IPS-18c (cell line): ENCODE measurements around the gene RPLP1.

Source experiments
- H3K4me3 ChIP-seq: 2 replicates; pipeline ENCODE4 v1.7.0; 2013; ENCODE audit warnings: low read depth, mild to moderate bottlenecking, low read length, moderate library complexity; ENCODE audit not compliant: insufficient read depth
- H3K9me3 ChIP-seq: one replicate; pipeline ENCODE4 v1.6.1; 2013; ENCODE audit warnings: mild to moderate bottlenecking, low read length, moderate library complexity; ENCODE audit not compliant: control insufficient read depth, insufficient read depth

The RPLP1 gene

GRCh38 chr15:69479081-69479480 lies 26.5 kb downstream of the RPLP1 start:
- no peak overlapping the region for H3K4me3 ChIP-seq
- no peaks in the 10 kb centered on the region for H3K9me3 ChIP-seq

DNA sequence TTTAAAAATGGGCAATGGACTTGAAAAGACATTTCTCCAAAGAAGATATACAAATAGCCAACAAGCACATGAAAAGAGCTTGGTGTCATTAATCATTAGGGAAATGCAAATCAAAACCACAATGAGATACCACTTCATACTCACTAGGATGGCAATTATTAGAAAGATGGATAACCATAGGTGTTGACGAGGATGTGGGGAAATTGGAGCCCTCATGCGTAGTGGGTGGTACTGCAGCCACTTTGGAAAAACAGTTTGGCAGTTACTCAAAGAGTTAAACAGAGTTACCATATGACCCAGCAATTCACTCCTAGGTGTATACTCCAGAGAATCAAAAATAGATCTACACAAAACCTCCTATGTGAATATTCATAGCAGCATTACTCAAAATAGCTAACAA lies 27.4 kb downstream of the RPLP1 start:
- H3K4me3 ChIP-seq: no peak overlapping the region
- no peaks in the 10 kb centered on the region for H3K9me3 ChIP-seq

GRCh38 chr15:69480932-69481331 lies 28.3 kb downstream of the RPLP1 start:
- Histone ChIP-seq H3K4me3 (no peak overlapping the region), H3K9me3 (peaks cover 6% of the 10 kb centered on the region)

GRCh38 chr15:69482686-69483256 lies 30.2 kb downstream of the RPLP1 start:
- H3K4me3 ChIP-seq: no peak overlapping the region
- H3K9me3 ChIP-seq: peaks cover 8% of the 10 kb centered on the region

GRCh38 chr15:69484837-69485236 lies 32.2 kb downstream of the RPLP1 start:
- Histone ChIP-seq H3K9me3 (peaks cover 8% of the 10 kb centered on the region), H3K4me3 (no peak overlapping the region)

GRCh38 chr15:69486481-69487110 lies 34.0 kb downstream of the RPLP1 start:
- Histone ChIP-seq H3K9me3 (peaks cover 10% of the 10 kb centered on the region), H3K4me3 (no peak overlapping the region)

DNA sequence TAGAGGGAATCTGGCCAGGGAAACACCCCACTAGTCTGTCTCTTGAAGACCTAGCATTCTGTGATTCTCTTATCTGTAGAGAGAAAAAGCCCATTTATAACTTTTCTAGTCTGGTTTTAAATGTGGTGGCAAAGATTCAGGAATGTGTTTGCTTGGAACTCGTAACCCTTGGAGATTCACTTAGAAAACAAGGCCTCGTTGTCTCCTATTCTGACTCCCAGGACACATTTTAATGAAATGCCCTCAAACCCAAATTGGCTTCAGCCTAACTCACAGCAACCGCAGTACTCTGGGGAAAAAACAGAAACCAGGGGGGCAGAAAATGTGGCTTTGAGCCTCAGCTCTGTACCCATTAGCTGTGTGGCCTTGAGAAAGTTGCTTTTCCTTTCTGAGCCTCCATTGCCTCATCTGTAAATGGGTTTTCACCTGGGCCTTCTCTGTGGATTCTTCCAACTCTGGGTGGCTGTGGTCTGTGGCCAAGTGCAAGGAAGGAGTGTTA lies 36.5 kb downstream of the RPLP1 start:
- Histone ChIP-seq H3K9me3 (peaks cover 10% of the 10 kb centered on the region), H3K4me3 (no peak overlapping the region)

DNA sequence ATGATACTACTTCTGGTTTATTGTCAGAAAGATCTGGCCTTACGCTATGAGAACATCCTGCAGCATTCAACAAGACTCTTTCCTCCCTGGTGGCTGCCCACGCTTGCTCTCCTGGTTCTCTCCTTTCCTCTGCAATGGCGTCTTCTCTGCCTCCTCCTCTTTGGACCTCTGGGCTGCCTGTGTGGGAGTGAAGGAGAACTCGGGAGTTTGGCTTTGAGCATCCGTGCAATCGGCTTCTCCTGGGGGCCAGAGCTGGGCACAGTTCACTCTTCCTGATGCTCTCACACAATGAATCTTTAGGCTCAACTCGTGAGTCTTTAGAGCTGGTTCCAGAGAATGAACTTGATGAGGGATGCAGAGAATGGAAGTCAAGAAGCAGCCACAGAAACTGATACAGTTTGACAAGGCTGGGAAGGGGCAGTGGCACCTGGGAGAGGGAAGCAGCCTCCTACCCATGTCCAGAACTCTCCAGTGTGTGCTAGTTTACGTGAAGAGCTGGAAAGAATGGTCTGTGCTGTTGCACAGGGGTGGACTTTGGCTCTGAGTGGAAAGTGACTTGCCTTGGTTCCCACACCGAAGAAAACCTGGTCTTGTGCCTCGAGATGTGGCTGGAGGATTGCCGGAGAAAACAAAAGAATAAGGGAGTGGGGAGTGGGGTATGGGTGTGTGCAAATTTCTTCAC lies 37.9 kb downstream of the RPLP1 start:
- Histone ChIP-seq H3K9me3 (peaks cover 8% of the 10 kb centered on the region), H3K4me3 (no peak overlapping the region)

DNA sequence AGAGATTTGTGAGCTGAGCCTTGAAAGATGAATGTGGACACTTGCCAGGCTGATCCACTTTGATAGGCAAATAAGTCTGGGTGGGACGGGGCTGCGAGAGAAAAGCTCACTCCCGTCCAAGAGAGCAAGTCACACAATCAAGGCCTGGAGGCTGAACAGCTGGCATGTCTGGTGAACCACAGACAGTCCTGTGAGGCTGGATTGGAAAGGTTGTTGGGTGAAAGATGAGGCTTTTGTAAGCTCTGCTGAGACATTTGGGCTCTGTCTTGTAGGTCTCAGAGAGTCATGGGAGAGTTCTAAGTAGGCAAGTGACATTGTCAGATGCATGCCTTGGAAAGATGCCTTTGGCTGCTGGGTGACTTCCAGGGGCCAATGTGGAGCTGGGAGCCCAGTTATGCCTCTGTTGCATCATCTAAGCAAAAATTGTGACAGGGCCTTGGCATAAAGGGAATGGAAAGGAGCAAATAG lies 38.5 kb downstream of the RPLP1 start:
- Histone ChIP-seq H3K9me3 (peaks cover 4% of the 10 kb centered on the region), H3K4me3 (no peak overlapping the region)

DNA sequence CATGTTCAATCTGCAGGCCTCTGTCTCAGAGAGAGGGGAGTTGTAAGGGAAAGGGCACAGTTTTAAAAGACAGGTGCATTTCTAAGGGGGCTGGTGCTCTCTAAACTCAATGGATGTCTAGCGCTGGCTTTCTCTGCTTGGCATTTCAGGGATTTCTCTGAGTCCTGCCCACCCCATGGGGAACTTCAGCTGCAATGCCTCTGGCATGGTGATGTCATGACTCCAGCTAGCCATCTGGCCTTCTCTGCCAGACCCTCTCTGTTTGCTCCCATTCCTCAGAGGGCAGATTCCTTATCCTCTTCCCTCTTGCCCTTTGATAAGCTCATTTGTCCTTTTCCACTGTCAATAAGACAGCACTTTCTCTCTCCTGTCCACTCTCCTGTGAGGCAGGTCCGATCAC lies 40.8 kb downstream of the RPLP1 start:
- Histone ChIP-seq H3K9me3 (peaks cover 2% of the 10 kb centered on the region), H3K4me3 (no peak overlapping the region)

DNA sequence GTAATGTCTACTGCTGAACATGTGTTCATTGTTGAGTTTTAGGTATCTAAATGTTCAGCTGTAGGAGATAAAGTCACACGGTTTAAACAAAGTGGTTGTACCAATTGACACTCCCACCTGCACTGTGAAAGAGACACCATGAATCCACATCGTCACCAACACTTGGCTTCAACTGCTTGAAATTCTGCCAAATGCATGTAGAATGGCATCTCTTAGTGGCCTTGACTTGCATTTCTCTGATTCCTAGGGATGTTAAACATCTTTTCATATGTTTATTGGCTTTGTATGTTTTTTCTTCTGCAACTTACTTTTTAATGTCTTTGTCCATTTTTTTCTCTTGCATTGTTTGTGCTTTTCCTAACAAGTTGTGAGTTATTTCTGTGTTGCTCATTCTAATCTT lies 43.4 kb downstream of the RPLP1 start:
- Histone ChIP-seq H3K9me3 (no peaks in the 10 kb centered on the region), H3K4me3 (no peak overlapping the region)

DNA sequence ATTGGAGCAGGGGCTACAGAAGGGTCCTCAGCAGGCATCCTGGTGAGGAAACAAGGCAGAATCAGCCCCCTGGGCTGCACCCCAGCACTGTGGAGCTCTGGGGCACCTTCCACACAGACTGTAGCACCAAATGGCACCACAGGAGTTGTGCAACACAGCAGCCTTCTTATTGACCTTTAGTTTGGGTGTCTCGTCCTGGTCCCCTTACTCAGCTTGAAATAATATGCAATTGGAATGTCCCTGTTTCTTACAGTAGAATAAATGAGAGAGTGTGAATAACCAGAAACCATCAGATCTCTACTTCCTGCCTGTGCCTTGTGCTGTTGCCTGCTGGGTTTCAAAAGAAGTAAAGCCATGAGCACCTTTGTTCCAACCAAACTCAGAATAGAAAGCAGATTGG lies 44.5 kb downstream of the RPLP1 start:
- H3K4me3 ChIP-seq: no peak overlapping the region

GRCh38 chr15:69497667-69498066 lies 45.0 kb downstream of the RPLP1 start:
- H3K9me3 ChIP-seq: no peaks in the 10 kb centered on the region
- H3K4me3 ChIP-seq: no peak overlapping the region

More for the DNA sequence above, 44.5 kb downstream of the RPLP1 start:
- H3K9me3 ChIP-seq: no peaks in the 10 kb centered on the region

- no peak overlapping the region for H3K4me3 ChIP-seq
- H3K9me3 ChIP-seq: no peaks in the 10 kb centered on the region
These were observed 45.7 kb downstream of the RPLP1 start for GRCh38 chr15:69498282-69498681.

GRCh38 chr15:69498987-69499386 lies 46.4 kb downstream of the RPLP1 start:
- Histone ChIP-seq H3K4me3 (no peak overlapping the region), H3K9me3 (no peaks in the 10 kb centered on the region)

- no peak overlapping the region for H3K4me3 ChIP-seq
- no peaks in the 10 kb centered on the region for H3K9me3 ChIP-seq
These were observed 47.0 kb downstream of the RPLP1 start for GRCh38 chr15:69499521-69500211.

- Histone ChIP-seq H3K4me3 (no peak overlapping the region), H3K9me3 (no peaks in the 10 kb centered on the region)
These were observed 47.7 kb downstream of the RPLP1 start for GRCh38 chr15:69500339-69500738.

DNA sequence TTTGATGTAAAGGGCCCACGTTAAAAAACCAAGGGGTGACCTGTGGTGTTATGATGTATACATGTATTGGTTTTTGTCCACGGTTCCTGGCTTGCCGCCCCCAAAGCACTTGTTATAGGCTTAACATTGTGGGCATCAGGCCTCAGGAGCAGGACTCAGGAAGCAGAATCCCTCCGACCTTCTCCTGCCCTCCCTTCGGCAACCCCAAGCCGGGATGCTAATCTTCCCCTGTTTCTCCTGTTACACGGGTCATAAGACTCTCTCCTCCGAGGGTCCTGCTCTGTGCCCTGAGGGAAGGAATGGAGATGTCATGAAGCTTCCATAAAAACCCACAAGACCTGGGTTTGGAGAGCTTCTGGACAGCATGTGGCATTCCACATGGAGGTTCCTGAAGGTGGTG lies 48.8 kb downstream of the RPLP1 start:
- H3K4me3 ChIP-seq: no peak overlapping the region

More for the DNA sequence above, 48.8 kb downstream of the RPLP1 start:
- no peaks in the 10 kb centered on the region for H3K9me3 ChIP-seq
